Ishikawa (cell line): ENCODE measurements around the gene ARHGAP22.

Source experiments
- MAX ChIP-seq: IDR thresholded peaks from 2 replicates; pipeline ENCODE4 v1.6.1; 2012
- TCF12 ChIP-seq: IDR thresholded peaks from 2 replicates; pipeline ENCODE4 v1.6.1; 2012; ENCODE audit warnings: low read depth
- YY1 ChIP-seq: IDR thresholded peaks from 2 replicates; pipeline ENCODE4 v1.6.1; 2012; ENCODE audit warnings: low read depth
- ZBTB7A ChIP-seq: IDR thresholded peaks from 2 replicates; pipeline ENCODE4 v1.6.1; 2012; ENCODE audit warnings: low read depth

DNA sequence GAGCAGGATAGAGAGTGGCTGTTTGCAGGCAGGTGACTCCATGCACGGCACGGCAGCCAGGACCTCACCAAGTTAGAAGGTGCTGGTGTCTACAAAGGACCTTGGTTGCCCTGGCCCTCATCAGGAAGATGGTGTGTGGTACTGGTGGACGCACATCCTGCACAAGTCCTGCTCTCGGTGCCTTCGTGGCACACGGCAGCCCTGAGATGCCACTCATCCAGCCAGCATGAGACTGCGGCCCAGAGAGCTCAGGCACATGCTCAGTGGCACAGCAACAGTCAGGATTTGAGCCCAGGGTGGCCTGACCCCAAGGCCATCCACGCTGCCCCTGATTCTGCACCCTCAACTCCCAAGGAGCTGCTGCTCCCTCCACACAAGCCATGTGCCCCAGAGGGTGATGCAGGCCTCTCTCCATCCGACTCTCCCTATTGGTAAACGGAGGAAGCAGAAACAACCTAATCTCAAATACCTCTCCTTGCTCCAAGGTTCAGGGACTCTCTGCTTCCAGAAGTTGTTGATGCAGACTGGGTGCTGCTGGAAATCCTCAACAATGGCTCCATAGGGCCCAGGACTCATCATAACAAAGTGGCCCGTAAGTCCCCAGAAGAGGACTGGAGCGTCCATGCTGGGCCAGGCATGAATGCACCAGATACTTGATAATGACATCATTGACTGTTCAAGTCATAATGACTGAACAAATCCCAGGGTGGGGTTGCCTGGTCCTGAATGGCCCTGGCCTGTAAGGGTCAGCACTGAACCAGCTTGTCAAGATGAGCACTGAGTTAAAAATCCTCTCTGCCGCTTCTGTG is 93.6 kb downstream of the ARHGAP22 start:
- TF ChIP-seq TCF12 (no peak), YY1 (no peak), ZBTB7A (no peak), MAX (no peak)
